ENCODE measurements around the gene CCDC116. TPM values are rescaled to one million over a fixed set of nuclear protein-coding genes. Genes with fewer than 3 reads are reported as not detected.

CCDC116 gene
- total and polyA plus RNA-seq, 10 of the 15 experiments (the other 5 are each of a cell fraction or from before 2014, with no cell fraction given), result 0.04 to 0.18 (median 0.04) TPM; not detected in 6

DNA sequence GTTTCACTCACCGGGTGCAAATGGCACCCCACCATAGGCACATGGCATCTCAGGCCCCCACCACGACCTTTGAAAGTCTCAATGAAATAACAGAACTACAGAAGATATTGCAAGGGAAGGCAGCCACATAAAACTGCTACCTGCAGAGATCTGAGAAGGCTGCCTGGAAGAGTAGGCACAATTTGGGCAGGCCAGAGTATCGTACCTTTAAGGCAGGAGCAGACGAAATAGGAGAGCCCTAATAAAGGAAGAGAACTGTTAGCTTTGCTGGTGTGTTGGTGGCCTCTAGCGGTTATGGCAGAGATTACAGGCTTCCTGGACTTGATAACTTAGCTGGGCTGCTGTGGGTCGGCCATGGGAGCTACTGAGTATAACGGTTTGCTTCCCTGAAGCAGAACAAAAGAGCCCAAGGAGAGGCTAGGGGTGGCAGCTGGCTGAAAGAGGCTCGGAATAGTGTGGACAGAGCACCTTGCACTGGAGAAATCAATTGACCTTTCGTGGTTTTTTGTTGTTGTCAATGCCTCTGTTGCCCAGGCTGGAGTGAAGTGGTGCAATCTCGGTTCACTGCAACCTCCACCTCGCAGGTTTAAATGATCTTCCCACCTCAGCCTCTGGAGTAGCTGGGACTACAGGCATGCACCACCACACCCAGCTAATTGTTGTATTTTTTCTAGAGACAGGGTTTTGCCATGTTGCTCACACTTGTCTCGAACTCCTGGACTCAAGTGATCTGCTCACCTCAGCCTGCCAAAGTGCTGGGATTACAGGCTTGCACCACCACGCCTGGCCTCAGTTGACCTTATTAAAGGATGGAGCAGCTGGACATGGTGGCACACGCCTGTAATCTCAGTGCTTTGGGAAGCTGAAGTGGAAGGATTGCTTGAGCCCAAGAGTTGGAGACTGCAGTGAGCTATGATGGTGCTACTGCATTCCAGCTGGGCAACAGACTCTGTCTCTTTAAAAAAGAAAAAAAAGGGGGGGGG, 14.3 kb downstream of the CCDC116 start (continued):
- TF ChIP-seq, protein P1, sequence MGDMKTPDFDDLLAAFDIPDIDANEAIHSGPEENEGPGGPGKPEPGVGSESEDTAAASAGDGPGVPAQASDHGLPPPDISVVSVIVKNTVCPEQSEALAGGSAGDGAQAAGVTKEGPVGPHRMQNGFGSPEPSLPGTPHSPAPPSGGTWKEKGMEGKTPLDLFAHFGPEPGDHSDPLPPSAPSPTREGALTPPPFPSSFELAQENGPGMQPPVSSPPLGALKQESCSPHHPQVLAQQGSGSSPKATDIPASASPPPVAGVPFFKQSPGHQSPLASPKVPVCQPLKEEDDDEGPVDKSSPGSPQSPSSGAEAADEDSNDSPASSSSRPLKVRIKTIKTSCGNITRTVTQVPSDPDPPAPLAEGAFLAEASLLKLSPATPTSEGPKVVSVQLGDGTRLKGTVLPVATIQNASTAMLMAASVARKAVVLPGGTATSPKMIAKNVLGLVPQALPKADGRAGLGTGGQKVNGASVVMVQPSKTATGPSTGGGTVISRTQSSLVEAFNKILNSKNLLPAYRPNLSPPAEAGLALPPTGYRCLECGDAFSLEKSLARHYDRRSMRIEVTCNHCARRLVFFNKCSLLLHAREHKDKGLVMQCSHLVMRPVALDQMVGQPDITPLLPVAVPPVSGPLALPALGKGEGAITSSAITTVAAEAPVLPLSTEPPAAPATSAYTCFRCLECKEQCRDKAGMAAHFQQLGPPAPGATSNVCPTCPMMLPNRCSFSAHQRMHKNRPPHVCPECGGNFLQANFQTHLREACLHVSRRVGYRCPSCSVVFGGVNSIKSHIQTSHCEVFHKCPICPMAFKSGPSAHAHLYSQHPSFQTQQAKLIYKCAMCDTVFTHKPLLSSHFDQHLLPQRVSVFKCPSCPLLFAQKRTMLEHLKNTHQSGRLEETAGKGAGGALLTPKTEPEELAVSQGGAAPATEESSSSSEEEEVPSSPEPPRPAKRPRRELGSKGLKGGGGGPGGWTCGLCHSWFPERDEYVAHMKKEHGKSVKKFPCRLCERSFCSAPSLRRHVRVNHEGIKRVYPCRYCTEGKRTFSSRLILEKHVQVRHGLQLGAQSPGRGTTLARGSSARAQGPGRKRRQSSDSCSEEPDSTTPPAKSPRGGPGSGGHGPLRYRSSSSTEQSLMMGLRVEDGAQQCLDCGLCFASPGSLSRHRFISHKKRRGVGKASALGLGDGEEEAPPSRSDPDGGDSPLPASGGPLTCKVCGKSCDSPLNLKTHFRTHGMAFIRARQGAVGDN (IDR thresholded peaks at IDR 0.05), result no peak
- TF ChIP-seq, protein P2, sequence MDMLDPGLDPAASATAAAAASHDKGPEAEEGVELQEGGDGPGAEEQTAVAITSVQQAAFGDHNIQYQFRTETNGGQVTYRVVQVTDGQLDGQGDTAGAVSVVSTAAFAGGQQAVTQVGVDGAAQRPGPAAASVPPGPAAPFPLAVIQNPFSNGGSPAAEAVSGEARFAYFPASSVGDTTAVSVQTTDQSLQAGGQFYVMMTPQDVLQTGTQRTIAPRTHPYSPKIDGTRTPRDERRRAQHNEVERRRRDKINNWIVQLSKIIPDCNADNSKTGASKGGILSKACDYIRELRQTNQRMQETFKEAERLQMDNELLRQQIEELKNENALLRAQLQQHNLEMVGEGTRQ (IDR thresholded peaks at IDR 0.05; ENCODE audit: borderline replicate concordance, low read depth, low read length), result no peak
- TF ChIP-seq EED (IDR thresholded peaks at IDR 0.05; ENCODE audit: low read depth) (no peak), NR2C1 (IDR thresholded peaks at IDR 0.05) (no peak), ZNF622 (IDR thresholded peaks at IDR 0.05) (no peak), NR2F1 (conservative IDR thresholded peaks at IDR 0.05) (no peak), NFIC (IDR thresholded peaks at IDR 0.05; ENCODE audit: low read depth, low read length) (no peak), ZNF274 (IDR thresholded peaks at IDR 0.05; ENCODE audit: insufficient read depth, insufficient read length) (no peak), BHLHE40 (IDR thresholded peaks at IDR 0.05; ENCODE audit: borderline replicate concordance in 1 of 2, low read depth in 2 of 2, low read length in 1 of 2) (no peak), SMARCA5 (IDR thresholded peaks at IDR 0.05) (peak; percentile 64; the same call in 1 of the 2 replicates), RUNX3 (IDR thresholded peaks at IDR 0.05; ENCODE audit: low read length) (no peak), NRF1 (conservative IDR thresholded peaks at IDR 0.05; ENCODE audit: low read depth, low read length) (no peak), CHD1 (IDR thresholded peaks at IDR 0.05; ENCODE audit: low read depth, low read length) (no peak), SREBF2 (IDR thresholded peaks at IDR 0.05; ENCODE audit: low read length) (no peak)
- TF ChIP-seq, protein P3, sequence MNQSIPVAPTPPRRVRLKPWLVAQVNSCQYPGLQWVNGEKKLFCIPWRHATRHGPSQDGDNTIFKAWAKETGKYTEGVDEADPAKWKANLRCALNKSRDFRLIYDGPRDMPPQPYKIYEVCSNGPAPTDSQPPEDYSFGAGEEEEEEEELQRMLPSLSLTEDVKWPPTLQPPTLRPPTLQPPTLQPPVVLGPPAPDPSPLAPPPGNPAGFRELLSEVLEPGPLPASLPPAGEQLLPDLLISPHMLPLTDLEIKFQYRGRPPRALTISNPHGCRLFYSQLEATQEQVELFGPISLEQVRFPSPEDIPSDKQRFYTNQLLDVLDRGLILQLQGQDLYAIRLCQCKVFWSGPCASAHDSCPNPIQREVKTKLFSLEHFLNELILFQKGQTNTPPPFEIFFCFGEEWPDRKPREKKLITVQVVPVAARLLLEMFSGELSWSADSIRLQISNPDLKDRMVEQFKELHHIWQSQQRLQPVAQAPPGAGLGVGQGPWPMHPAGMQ (IDR thresholded peaks at IDR 0.05; ENCODE audit: borderline replicate concordance), result no peak
- TF ChIP-seq, protein P4, sequence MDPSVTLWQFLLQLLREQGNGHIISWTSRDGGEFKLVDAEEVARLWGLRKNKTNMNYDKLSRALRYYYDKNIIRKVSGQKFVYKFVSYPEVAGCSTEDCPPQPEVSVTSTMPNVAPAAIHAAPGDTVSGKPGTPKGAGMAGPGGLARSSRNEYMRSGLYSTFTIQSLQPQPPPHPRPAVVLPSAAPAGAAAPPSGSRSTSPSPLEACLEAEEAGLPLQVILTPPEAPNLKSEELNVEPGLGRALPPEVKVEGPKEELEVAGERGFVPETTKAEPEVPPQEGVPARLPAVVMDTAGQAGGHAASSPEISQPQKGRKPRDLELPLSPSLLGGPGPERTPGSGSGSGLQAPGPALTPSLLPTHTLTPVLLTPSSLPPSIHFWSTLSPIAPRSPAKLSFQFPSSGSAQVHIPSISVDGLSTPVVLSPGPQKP (IDR thresholded peaks at IDR 0.05; ENCODE audit: low read depth, low read length), result no peak
- TF ChIP-seq, protein P5, sequence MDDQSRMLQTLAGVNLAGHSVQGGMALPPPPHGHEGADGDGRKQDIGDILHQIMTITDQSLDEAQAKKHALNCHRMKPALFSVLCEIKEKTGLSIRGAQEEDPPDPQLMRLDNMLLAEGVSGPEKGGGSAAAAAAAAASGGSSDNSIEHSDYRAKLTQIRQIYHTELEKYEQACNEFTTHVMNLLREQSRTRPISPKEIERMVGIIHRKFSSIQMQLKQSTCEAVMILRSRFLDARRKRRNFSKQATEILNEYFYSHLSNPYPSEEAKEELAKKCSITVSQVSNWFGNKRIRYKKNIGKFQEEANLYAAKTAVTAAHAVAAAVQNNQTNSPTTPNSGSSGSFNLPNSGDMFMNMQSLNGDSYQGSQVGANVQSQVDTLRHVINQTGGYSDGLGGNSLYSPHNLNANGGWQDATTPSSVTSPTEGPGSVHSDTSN (IDR thresholded peaks at IDR 0.05; ENCODE audit: insufficient replicate concordance, low read depth, low read length), result no peak
- TF ChIP-seq, protein P6, sequence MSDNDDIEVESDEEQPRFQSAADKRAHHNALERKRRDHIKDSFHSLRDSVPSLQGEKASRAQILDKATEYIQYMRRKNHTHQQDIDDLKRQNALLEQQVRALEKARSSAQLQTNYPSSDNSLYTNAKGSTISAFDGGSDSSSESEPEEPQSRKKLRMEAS (IDR thresholded peaks at IDR 0.05; ENCODE audit: low read depth, low read length), result no peak
